OCI-LY7 (cell line): Measurements from ENCODE around the gene PIK3R1. TPM values are rescaled to one million over a fixed set of nuclear protein-coding genes. Genes with fewer than 3 reads are reported as not detected.
"Not testable (repeated sequence)": the region's sequence is repeated elsewhere in the genome, so short reads cannot be mapped to it uniquely, and the experiment has no call there.

Experiments used
- BruUV-seq: library from RNA; stranded (reverse); fragments of 400-500 nt; replicated peaks from 2 replicates; lab custom pipeline; 2021; lab: Mats Ljungman, UMichigan
- CTCF ChIA-PET: fragments of 300-600 bp; sonication (Branson Sonifier 250); formaldehyde crosslinking; loops from one replicate; lab custom pipeline; 2022; ENCODE audit warnings: antibody characterized with exemption; ENCODE audit not compliant: unreplicated experiment; lab: Charles Lee
- POLR2A ChIA-PET: fragments of 300-600 bp; sonication (Branson Sonifier 250); formaldehyde crosslinking; loops from one replicate; lab custom pipeline; 2022; ENCODE audit warnings: antibody characterized with exemption; lab: Charles Lee
- DNase-seq: peaks from one replicate; pipeline ENCODE4 v3.0.0-alpha.2; 2015; ENCODE audit warnings: low spot score
- H2AFZ ChIP-seq: fragments of 200-600 bp; sonication (generic), shearing (Covaris generic); 2 replicates; pipeline ENCODE4 v1.6.1; 2014; ENCODE audit warnings: mild to moderate bottlenecking, antibody characterized with exemption, low read length, moderate library complexity
- H3K27ac ChIP-seq: fragments of 200-600 bp; sonication (generic); 2 replicates; pipeline ENCODE4 v1.5.1; 2014; ENCODE audit warnings: mixed run types, low read depth, mild to moderate bottlenecking, moderate library complexity, low read length, inconsistent platforms; ENCODE audit not compliant: poor library complexity, severe bottlenecking
- H3K36me3 ChIP-seq: fragments of 200-600 bp; sonication (generic); 2 replicates; pipeline ENCODE4 v1.6.1; 2014; ENCODE audit warnings: mild to moderate bottlenecking, antibody characterized with exemption, low read length, moderate library complexity, mixed read lengths; ENCODE audit not compliant: insufficient read depth
- H3K4me1 ChIP-seq: fragments of 200-600 bp; sonication (generic); 2 replicates; pipeline ENCODE4 v1.5.1; 2014; ENCODE audit warnings: mild to moderate bottlenecking, low read length; ENCODE audit not compliant: insufficient read depth, poor library complexity, severe bottlenecking
- H3K4me2 ChIP-seq: fragments of 200-600 bp; sonication (generic); 2 replicates; pipeline ENCODE4 v1.6.1; 2014; ENCODE audit warnings: mild to moderate bottlenecking, low read length
- H3K4me3 ChIP-seq: fragments of 200-600 bp; sonication (generic); 2 replicates; pipeline ENCODE4 v1.5.1; 2014; ENCODE audit warnings: mild to moderate bottlenecking, low read depth, low read length; ENCODE audit not compliant: poor library complexity, severe bottlenecking
- H3K79me2 ChIP-seq: fragments of 200-600 bp; sonication (generic); 2 replicates; pipeline ENCODE4 v1.6.1; 2016; ENCODE audit warnings: low read depth, mild to moderate bottlenecking, low read length, moderate library complexity, mixed read lengths; ENCODE audit not compliant: insufficient read depth
- H3K9me2 ChIP-seq: fragments of 200-600 bp; sonication (generic); 2 replicates; pipeline ENCODE4 v1.6.1; 2016; ENCODE audit warnings: mild to moderate bottlenecking, low read length, mixed read lengths; ENCODE audit not compliant: insufficient read depth
- H3K9me3 ChIP-seq: fragments of 200-600 bp; sonication (generic); 2 replicates; pipeline ENCODE4 v1.6.1; 2014; ENCODE audit warnings: mild to moderate bottlenecking, mixed run types, low read length, mixed read lengths
- H4K20me1 ChIP-seq: fragments of 200-600 bp; sonication (generic); 2 replicates; pipeline ENCODE4 v1.6.1; 2014; ENCODE audit warnings: mild to moderate bottlenecking, antibody characterized with exemption, low read length, moderate library complexity, mixed read lengths; ENCODE audit not compliant: insufficient read depth
- CTCF ChIP-seq: fragments of 200-600 bp; sonication (generic); conservative IDR thresholded peaks from 2 replicates; pipeline ENCODE4 v1.5.1; 2014; ENCODE audit warnings: mild to moderate bottlenecking, antibody characterized with exemption, low read length, moderate library complexity, mixed read lengths
- EZH2phosphoT487 ChIP-seq: fragments of 200-600 bp; sonication (generic); IDR thresholded peaks from 2 replicates; pipeline ENCODE4 v1.6.1; 2018; ENCODE audit warnings: low read depth, borderline replicate concordance, mild to moderate bottlenecking, mixed run types, antibody characterized with exemption, low read length, moderate library complexity, mixed read lengths
- intact Hi-C: fragments of 100-400 bp; cut with micrococcal nuclease; formaldehyde crosslinking; loops from one replicate; pipeline ENCODE4 v1.10.0; 2022; ENCODE audit not compliant: unreplicated experiment
- total RNA-seq, 2 experiments: library from RNA; depleted of rRNA in 1 of 2; stranded (reverse); fragments of >200 nt in 1 of 2; shearing (Covaris generic) in 1 of 2; gene quantifications; 2 replicates each; pipeline ENCODE4 v1.2.3, GENCODE V29; 2014 to 2022

Gene PIK3R1
- total RNA-seq, 2 experiments from 2014 or later: 15.8 to 43.4 TPM

- DNase-seq: no peak
- no peak for TF ChIP-seq CTCF
- TF ChIP-seq EZH2phosphoT487: no peak
- no peak overlapping the region for H3K4me3 ChIP-seq
- H3K79me2 ChIP-seq: peaks cover 72% of the 10 kb centered on the region
- no peaks in the 10 kb centered on the region for H3K4me1 ChIP-seq
- CTCF ChIA-PET: no interaction called here
- intact Hi-C loops: no loop called here
- H3K27ac ChIP-seq: no peak overlapping the region
- no peaks in the 10 kb centered on the region for H3K9me2 ChIP-seq
- peaks cover 19% of the 10 kb centered on the region; the same call in 1 of the 2 replicates for H3K36me3 ChIP-seq
- BruUV-seq: no TSS peak
- H3K4me2 ChIP-seq: no peak overlapping the region
- no peaks in the 10 kb centered on the region for H3K9me3 ChIP-seq
- peaks cover 10% of the 10 kb centered on the region for H4K20me1 ChIP-seq
- POLR2A ChIA-PET: no interaction called here
- no peak overlapping the region for H2AFZ ChIP-seq
Measured at GRCh38 chr5:68233075-68233474, 17.5 kb downstream of the PIK3R1 start.

- POLR2A ChIA-PET: interaction anchor here (0.8 kb wide), 3 partner anchors 11 to 22 kb away, joined by 3 read pairs; no protein-coding TSS in a partner anchor
- H3K9me3 ChIP-seq, H3K36me3 ChIP-seq, DNase-seq, H3K4me3 ChIP-seq, BruUV-seq, H2AFZ ChIP-seq, H3K4me2 ChIP-seq, intact Hi-C loops, H3K27ac ChIP-seq, H3K4me1 ChIP-seq, CTCF ChIA-PET, H3K9me2 ChIP-seq: not testable (repeated sequence)
- peaks cover 58% of the 10 kb centered on the region for H3K79me2 ChIP-seq
- H4K20me1 ChIP-seq: peaks cover 17% of the 10 kb centered on the region
Measured at GRCh38 chr5:68235229-68235628, 19.7 kb downstream of the PIK3R1 start.

DNA sequence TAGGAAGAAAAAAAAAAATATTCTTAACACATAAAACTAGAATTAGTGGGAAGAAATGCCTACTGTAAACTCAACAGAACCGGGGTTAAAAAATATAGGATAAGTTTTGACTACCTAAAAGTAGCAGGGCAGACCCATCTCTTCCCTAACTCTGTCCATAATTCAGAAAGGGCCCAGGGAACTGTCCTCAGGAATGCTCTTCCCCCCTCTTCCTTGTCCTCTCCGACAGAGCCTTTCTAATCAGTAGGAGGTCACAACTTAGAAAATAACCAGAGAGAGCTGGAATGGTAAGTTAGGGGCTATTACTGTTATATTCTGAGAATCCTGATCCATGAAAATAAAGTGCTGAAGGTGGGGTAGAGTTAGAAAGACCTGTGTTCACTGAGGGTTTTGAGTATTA is 22.2 kb downstream of the PIK3R1 start:
- no peak overlapping the region for H3K27ac ChIP-seq

More for the DNA sequence above, 22.2 kb downstream of the PIK3R1 start:
- ChIA-PET POLR2A (interaction anchor here (0.7 to 1.9 kb wide), 3 partner anchors 15 to 65 kb away, joined by 4 read pairs; no protein-coding TSS in a partner anchor), CTCF (no interaction called here)
- H3K4me1 ChIP-seq: peaks cover 12% of the 10 kb centered on the region
- H4K20me1 ChIP-seq: peaks cover 18% of the 10 kb centered on the region
- TF ChIP-seq EZH2phosphoT487: no peak
- no peak for TF ChIP-seq CTCF
- no peak overlapping the region for H3K4me2 ChIP-seq
- no peak overlapping the region for H3K4me3 ChIP-seq
- no TSS peak for BruUV-seq
- peaks cover 61% of the 10 kb centered on the region for H3K79me2 ChIP-seq
- H3K9me2 ChIP-seq: no peaks in the 10 kb centered on the region
- no peak overlapping the region for H2AFZ ChIP-seq
- no peaks in the 10 kb centered on the region for H3K9me3 ChIP-seq
- H3K36me3 ChIP-seq: peaks cover 10% of the 10 kb centered on the region
- intact Hi-C loops: no loop called here
- DNase-seq: no peak
